Tibial nerve (tissue), 4 donors: ENCODE measurements around the gene LRBA. TPM values are rescaled to one million over a fixed set of nuclear protein-coding genes. Genes with fewer than 3 reads are reported as not detected.

Experiments
- DNase-seq, 2 donors: peaks; one replicate each; pipeline ENCODE4 v3.0.0-alpha.2; 2019; ENCODE audit warnings: low spot score in 2 of 2
- H3K27ac ChIP-seq, 4 donors: fragments of 200-600 bp; sonication (generic) in 3 of 4; one replicate each; pipeline ENCODE4 v1.5.1; 2017 to 2019; ENCODE audit warnings: mild to moderate bottlenecking in 1 of 4
- H3K27me3 ChIP-seq, 2 donors: fragments of 200-600 bp; sonication (generic) in 1 of 2; one replicate each; pipeline versions ENCODE4 v1.5.1 to v1.6.0; 2017 to 2019
- H3K36me3 ChIP-seq, 3 donors: fragments of 200-600 bp; sonication (generic); one replicate each; pipeline ENCODE4 v1.5.1; 2018 to 2019
- H3K4me1 ChIP-seq, 4 donors: fragments of 200-600 bp; sonication (generic) in 3 of 4; one replicate each; pipeline ENCODE4 v1.5.1; 2017 to 2019
- H3K4me3 ChIP-seq, 4 donors: fragments of 200-600 bp; sonication (generic) in 3 of 4; one replicate each; pipeline ENCODE4 v1.5.1; 2017 to 2019; ENCODE audit warnings: mild to moderate bottlenecking in 1 of 4, moderate library complexity in 1 of 4
- H3K9me3 ChIP-seq, 4 donors: fragments of 200-600 bp; sonication (generic) in 3 of 4; one replicate each; pipeline ENCODE4 v1.5.1; 2017 to 2019
- CTCF ChIP-seq, 5 experiments: fragments of 200-600 bp in 3 of 5; fragments of 450-650 bp in 2 of 5; sonication (generic) in 3 of 5; IDR thresholded peaks; one replicate each; pipeline ENCODE4 v1.5.1; 2016 to 2019; ENCODE audit warnings: antibody characterized with exemption in 5 of 5, mild to moderate bottlenecking in 3 of 5, moderate library complexity in 2 of 5
- EP300 ChIP-seq, 2 donors: sonication (generic); formaldehyde crosslinking; IDR thresholded peaks; one replicate each; pipeline ENCODE4 v1.6.1; 2017; ENCODE audit warnings: antibody characterized with exemption in 2 of 2, mild to moderate bottlenecking in 1 of 2
- POLR2A ChIP-seq, 2 donors: fragments of 450-650 bp; IDR thresholded peaks; one replicate each; pipeline ENCODE4 v1.6.1; 2017; ENCODE audit warnings: antibody characterized with exemption in 2 of 2, mild to moderate bottlenecking in 2 of 2, moderate library complexity in 2 of 2
- WGBS, 2 donors: methylation state at CpG; one replicate each; pipeline ENCODE4 v1.1.5; 2018; 5-methylcytosine and 5-hydroxymethylcytosine counted together
- total RNA-seq, 4 donors: library from RNA; depleted of rRNA; stranded (reverse); fragments of >200 nt; gene quantifications; one replicate each; pipeline ENCODE4 v1.1.0, GENCODE V29; 2016

LRBA gene
- total RNA-seq, 4 donors from 2014 or later, result 35.4 to 43.1 (median 38.0) TPM

GRCh38 chr4:150821641-150822040, 193.4 kb downstream of the LRBA start:
- no peak for TF ChIP-seq EP300 (IDR thresholded peaks at IDR 0.05)
- TF ChIP-seq POLR2A (IDR thresholded peaks at IDR 0.05), result no peak
- no peak for TF ChIP-seq CTCF (IDR thresholded peaks at IDR 0.05)
- Histone ChIP-seq H3K27me3 (no peaks in the 10 kb centered on the region), H3K9me3 (no peaks in the 10 kb centered on the region), H3K27ac (no peak overlapping the region), H3K4me3 (no peak overlapping the region), H3K36me3 (peaks cover 0 to 27% (median 0%) of the 10 kb centered on the region in 3 donors), H3K4me1 (no peaks in the 10 kb centered on the region)
- no peak for DNase-seq

- 96 to 100% methylated on average over 1 of the region's 1 CpG for WGBS, 2 donors
These were observed 194.7 kb downstream of the LRBA start for GRCh38 chr4:150820409-150820808.

GRCh38 chr4:150818661-150819060, 196.4 kb downstream of the LRBA start:
- Histone ChIP-seq H3K36me3 (peaks cover 0 to 5% (median 0%) of the 10 kb centered on the region in 3 donors), H3K27me3 (no peaks in the 10 kb centered on the region), H3K27ac (no peak overlapping the region), H3K4me3 (no peak overlapping the region), H3K4me1 (no peaks in the 10 kb centered on the region), H3K9me3 (no peaks in the 10 kb centered on the region)
- DNase-seq, result no peak
- TF ChIP-seq EP300 (IDR thresholded peaks at IDR 0.05), result no peak
- no peak for TF ChIP-seq POLR2A (IDR thresholded peaks at IDR 0.05)
- no peak for TF ChIP-seq CTCF (IDR thresholded peaks at IDR 0.05)

More at GRCh38 chr4:150820409-150820808, 194.7 kb downstream of the LRBA start:
- no peak for DNase-seq
- Histone ChIP-seq H3K27ac (no peak overlapping the region), H3K4me1 (no peaks in the 10 kb centered on the region), H3K4me3 (no peak overlapping the region), H3K27me3 (no peaks in the 10 kb centered on the region), H3K36me3 (peaks cover 0 to 22% (median 0%) of the 10 kb centered on the region in 3 donors), H3K9me3 (no peaks in the 10 kb centered on the region)
- TF ChIP-seq POLR2A (IDR thresholded peaks at IDR 0.05) (no peak), EP300 (IDR thresholded peaks at IDR 0.05) (no peak), CTCF (IDR thresholded peaks at IDR 0.05) (no peak)

- Histone ChIP-seq H3K27me3 (no peaks in the 10 kb centered on the region), H3K27ac (no peak overlapping the region), H3K9me3 (no peaks in the 10 kb centered on the region), H3K4me1 (no peaks in the 10 kb centered on the region), H3K4me3 (no peak overlapping the region), H3K36me3 (peaks cover 0 to 5% (median 0%) of the 10 kb centered on the region in 3 donors)
- no peak for DNase-seq
- WGBS, 2 donors, result 86 to 95% methylated on average over 3 of the region's 3 CpGs
- TF ChIP-seq CTCF (IDR thresholded peaks at IDR 0.05), result no peak
- TF ChIP-seq POLR2A (IDR thresholded peaks at IDR 0.05), result no peak
- TF ChIP-seq EP300 (IDR thresholded peaks at IDR 0.05), result no peak
These were observed 197.1 kb downstream of the LRBA start for GRCh38 chr4:150817804-150818528.

GRCh38 chr4:150817017-150817416, 198.1 kb downstream of the LRBA start:
- DNase-seq, result no peak
- no peak overlapping the region for H3K27ac ChIP-seq
- no peaks in the 10 kb centered on the region for H3K4me1 ChIP-seq
- no peaks in the 10 kb centered on the region for H3K27me3 ChIP-seq
- no peak for TF ChIP-seq CTCF (IDR thresholded peaks at IDR 0.05)
- TF ChIP-seq POLR2A (IDR thresholded peaks at IDR 0.05), result no peak
- no peak for TF ChIP-seq EP300 (IDR thresholded peaks at IDR 0.05)
- 97 to 98% methylated on average over 1 of the region's 1 CpG for WGBS, 2 donors
- H3K4me3 ChIP-seq, result no peak overlapping the region
- no peaks in the 10 kb centered on the region for H3K9me3 ChIP-seq
- peaks cover 0 to 5% (median 0%) of the 10 kb centered on the region in 3 donors for H3K36me3 ChIP-seq
